Hepatocyte (in vitro differentiated cells): ENCODE results near the gene FSIP1.

Experiments
- CTCF ChIP-seq: fragments of 200-600 bp; sonication (generic); IDR thresholded peaks from 2 replicates; pipeline ENCODE4 v1.5.1; 2016; ENCODE audit warnings: antibody characterized with exemption, mild to moderate bottlenecking; ENCODE audit not compliant: poor library complexity
- EZH2 ChIP-seq: fragments of 200-600 bp; sonication (generic); IDR thresholded peaks from 2 replicates; pipeline ENCODE4 v1.6.1; 2016; ENCODE audit warnings: antibody characterized with exemption, mild to moderate bottlenecking, borderline replicate concordance

- TF ChIP-seq CTCF (no peak), EZH2 (no peak)
Observed at GRCh38 chr15:39589815-39590644, 192.6 kb downstream of the FSIP1 start.
